HG02798 (cell line): ENCODE measurements around the gene PPP1R3E.
A peak's percentile ranks its signal among the peaks of the same experiment; 100 is the strongest.

ENCODE experiments used
- ATAC-seq: cut with Tn5 transposase; IDR thresholded peaks from one replicate; pipeline ENCODE4 v1.9.1; 2021; ENCODE audit warnings: mild to moderate bottlenecking; ENCODE audit not compliant: unreplicated experiment, poor library complexity

The PPP1R3E gene

GRCh38 chr14:23323838-23324454, 21.3 kb upstream of the PPP1R3E start:
- no peak for ATAC-seq

GRCh38 chr14:23322568-23323517, 20.2 kb upstream of the PPP1R3E start:
- no peak for ATAC-seq

GRCh38 chr14:23321572-23322547, 19.2 kb upstream of the PPP1R3E start:
- peak; percentile 10 for ATAC-seq

- peak; percentile 93 for ATAC-seq
Observed at GRCh38 chr14:23320584-23321571, 18.2 kb upstream of the PPP1R3E start, which contains the start of gene PABPN1. Gene PABPN1, plus strand, starts transcription at chr14:23321457. Its CDS starts 13 bp downstream, at chr14:23321470.

- ATAC-seq: no peak
Observed at GRCh38 chr14:23319746-23320583, 17.3 kb upstream of the PPP1R3E start.

GRCh38 chr14:23316300-23316699, 13.6 kb upstream of the PPP1R3E start:
- ATAC-seq: no peak

- ATAC-seq: no peak
Observed at GRCh38 chr14:23310546-23310945, 7.9 kb upstream of the PPP1R3E start.

- no peak for ATAC-seq
Observed at GRCh38 chr14:23308721-23309445, 6.2 kb upstream of the PPP1R3E start.

GRCh38 chr14:23307687-23308644, 5.3 kb upstream of the PPP1R3E start:
- ATAC-seq: no peak

GRCh38 chr14:23307146-23307530, 4.5 kb upstream of the PPP1R3E start:
- ATAC-seq: no peak

GRCh38 chr14:23306412-23307145, 3.9 kb upstream of the PPP1R3E start, which contains the start of gene BCL2L2:
Gene BCL2L2, plus strand, starts transcription at chr14:23306833. Its CDS starts 935 bp downstream, at chr14:23307768.
- peak; percentile 18 for ATAC-seq

- peak; percentile 16 for ATAC-seq
Observed at GRCh38 chr14:23301969-23302289, 730 bp downstream of the PPP1R3E start.

GRCh38 chr14:23301288-23301968, 1.2 kb downstream of the PPP1R3E start:
- peak; percentile 81 for ATAC-seq

GRCh38 chr14:23300687-23301223, 1.9 kb downstream of the PPP1R3E start:
- no peak for ATAC-seq
